Measurements from ENCODE around the gene RABIF.

Gene RABIF

GRCh38 chr1:202873026-202873425, 15.9 kb downstream of the RABIF start:
- no peak for DNase-seq (ENCODE audit: low read depth in 3 of 3)

GRCh38 chr1:202871367-202871766, 17.6 kb downstream of the RABIF start:
- DNase-seq (ENCODE audit: low read depth in 3 of 3) = no peak

DNA sequence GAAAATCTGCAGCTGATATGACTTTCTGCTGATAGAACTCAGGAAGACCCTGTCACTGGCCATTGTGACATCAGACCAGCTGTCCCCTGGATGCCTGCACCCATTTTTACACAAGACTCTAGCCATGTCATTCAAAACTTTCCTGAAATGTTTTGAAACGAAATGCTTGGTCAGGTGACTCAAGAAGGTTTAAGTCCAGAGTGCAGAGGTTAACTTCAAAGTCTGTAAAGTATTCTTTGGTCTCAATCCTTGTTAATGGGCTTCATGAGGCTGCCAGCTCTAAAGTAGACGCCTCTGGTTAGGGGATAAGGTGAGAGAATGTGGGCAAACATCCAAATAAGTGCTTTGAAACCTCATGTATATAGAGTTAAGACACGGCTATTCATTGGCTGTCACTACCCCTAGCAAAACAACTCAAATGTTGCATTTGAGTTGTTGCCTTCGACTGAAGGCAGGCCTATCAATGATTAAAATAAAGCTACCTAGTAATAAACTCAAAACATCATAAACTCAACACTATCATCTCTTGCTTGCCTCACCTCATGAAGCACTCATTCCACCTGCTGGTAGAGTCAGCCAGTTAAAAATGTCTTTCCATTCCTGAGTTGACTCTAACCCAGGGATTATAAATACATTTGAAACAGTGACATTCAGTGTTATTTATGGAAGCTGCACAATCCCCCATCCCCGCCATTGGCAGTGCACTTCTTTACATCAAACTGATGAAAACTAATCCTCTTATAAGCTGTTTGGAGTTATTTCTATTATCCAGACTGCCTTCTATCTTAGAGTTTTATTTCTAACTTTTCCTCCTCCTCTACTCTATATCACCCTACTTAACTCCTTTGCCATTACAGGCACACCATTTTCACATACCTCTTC, 26.0 kb downstream of the RABIF start:
- DNase-seq (ENCODE audit: low read depth in 3 of 3) = no peak

- DNase-seq (ENCODE audit: low read depth in 3 of 3) = peak; percentile 7 to 37 (median 7)
These were observed 27.4 kb downstream of the RABIF start for GRCh38 chr1:202861420-202862132.

GRCh38 chr1:202860744-202861419, 28.1 kb downstream of the RABIF start:
- DNase-seq (ENCODE audit: low read depth in 3 of 3) = peak in 1 of 3 experiments; percentile 31

DNA sequence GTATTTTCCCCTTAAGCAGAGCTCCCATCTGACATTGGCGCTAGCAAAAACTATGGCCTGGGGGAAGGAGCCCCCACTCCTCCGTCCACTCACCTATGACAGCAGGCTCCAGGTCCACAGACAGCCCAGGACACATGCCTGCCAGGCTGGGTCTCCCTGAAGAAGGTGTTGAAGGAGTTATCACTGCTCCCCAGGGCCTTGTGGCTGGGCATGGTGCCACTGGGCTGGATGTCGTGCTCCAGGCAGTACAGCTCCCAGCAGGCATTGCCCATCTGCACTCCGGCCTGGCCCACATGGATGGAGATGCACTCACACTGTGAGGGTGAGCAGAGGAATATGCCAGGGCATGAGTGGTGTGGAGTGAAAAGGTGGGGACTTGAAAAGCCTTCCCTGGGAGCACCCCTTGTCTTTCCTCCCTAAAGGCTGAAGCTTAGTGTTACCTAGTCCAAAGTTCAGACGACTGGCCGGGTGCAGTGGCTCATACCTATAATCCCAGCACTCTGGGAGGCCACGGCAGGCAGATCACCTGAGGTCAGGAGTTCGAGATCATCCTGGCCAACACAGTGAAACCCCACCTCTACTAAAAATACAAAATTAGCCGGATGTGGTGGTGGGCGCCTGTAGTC, 30.0 kb downstream of the RABIF start:
- no peak for DNase-seq (ENCODE audit: low read depth in 3 of 3)

DNA sequence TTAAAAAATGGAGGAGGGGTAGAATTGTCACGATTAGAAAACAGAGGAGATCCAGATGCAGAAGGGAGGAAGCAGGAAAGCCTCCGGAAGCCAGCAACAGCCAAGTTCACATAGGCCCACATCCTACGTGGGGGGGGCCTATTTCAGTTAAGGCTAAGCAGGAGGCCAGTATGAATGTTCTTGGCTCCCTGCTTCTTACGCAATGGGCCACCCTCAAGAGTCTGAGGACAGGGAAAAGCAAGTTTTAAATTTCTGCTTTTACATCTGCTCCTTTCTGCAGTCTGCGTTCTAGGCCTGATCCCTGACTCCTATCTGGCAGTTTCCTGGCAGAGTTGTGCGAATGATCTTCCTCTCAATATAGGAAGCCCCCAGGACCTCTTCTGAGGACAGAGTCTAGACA, 30.6 kb downstream of the RABIF start:
- DNase-seq (ENCODE audit: low read depth in 3 of 3) = no peak

DNA sequence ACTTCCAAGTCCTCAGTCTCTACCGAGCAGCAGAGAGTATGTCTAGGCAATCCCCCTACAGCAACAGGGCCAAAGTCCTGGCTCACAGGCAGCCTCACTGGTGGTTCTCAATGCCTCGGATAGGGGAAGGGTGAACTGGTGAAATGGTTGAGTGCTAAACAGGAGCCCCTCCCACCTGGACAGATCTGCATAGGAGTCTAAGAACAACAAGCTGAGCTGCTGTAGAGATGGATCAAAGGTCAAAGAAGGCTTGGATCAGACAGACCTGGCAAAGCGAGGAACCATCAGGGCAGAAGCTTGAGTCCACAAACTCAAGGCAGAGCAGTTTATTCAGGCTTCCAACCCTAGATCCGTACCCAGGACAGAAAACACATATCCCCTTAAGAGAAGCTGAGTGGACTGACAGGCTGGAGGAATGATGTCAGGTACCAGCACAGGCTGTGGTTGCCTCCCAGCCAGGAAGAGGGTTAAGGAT, 31.8 kb downstream of the RABIF start:
- DNase-seq (ENCODE audit: low read depth in 3 of 3) = no peak

DNA sequence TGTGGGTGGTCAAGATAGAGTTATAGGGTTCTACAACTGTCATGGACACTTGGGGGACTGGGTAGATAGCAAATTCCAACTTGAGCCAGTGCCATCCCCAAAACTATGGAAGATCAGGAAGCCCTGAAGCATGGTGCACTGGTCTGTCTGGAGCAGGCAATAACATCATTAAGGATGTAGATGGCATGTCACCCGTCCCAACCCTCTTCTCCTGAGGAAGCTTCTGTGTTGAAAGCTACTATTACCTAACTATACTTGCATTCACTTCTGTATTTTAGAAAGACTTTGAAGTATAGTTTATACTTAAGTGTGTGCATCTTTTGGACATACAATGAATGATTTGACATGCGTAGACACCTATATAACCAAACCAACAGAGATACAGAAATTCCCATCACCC, 32.9 kb downstream of the RABIF start:
- DNase-seq (ENCODE audit: low read depth in 3 of 3) = no peak

GRCh38 chr1:202854787-202855186, 34.2 kb downstream of the RABIF start:
- no peak for DNase-seq (ENCODE audit: low read depth in 3 of 3)

- peak in 1 of 3 experiments; percentile 41 for DNase-seq (ENCODE audit: low read depth in 3 of 3)
These were observed 36.6 kb downstream of the RABIF start for GRCh38 chr1:202852163-202852904.

- DNase-seq (ENCODE audit: low read depth in 3 of 3) = no peak
These were observed 38.2 kb downstream of the RABIF start for GRCh38 chr1:202850593-202851362.

DNA sequence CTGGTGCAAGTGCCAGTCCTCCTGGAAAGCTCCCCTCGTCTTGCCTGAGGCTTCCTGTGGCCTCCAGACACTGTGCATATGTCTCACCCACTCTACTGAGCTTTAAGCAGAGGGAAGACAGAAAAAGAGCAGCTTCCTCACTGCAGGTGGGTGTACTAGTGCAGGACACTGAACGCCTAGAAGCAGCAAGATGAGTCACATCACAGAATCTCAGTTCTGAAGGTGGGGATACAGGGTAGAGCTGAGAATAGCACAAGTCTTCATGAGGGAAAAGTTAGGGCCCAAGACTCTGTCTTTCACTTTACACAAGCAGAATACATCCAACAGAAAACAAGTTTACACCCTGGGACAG, 40.8 kb downstream of the RABIF start:
- no peak for DNase-seq (ENCODE audit: low read depth in 3 of 3)

- no peak for DNase-seq (ENCODE audit: low read depth in 3 of 3)
These were observed 44.0 kb downstream of the RABIF start for GRCh38 chr1:202844935-202845334.

DNA sequence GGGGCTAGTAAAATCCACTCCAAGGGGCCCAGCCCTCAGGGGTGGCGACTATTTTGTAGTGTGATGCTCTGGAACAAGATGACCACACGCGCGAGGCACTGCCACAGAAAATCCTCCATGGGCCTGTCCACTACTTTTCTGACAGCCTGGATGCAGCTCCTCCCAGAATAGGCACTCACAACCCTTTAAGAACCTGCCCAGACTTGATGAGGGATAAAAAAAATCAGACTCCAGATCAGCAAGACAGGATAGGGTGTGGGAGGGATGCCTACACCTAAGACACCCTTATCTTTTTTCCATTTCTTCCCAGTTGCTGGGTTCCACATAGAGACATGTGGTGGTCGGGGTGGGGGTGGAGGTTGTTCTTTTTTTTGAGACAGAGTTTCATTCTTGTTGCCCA, 44.7 kb downstream of the RABIF start:
- no peak for DNase-seq (ENCODE audit: low read depth in 3 of 3)

DNA sequence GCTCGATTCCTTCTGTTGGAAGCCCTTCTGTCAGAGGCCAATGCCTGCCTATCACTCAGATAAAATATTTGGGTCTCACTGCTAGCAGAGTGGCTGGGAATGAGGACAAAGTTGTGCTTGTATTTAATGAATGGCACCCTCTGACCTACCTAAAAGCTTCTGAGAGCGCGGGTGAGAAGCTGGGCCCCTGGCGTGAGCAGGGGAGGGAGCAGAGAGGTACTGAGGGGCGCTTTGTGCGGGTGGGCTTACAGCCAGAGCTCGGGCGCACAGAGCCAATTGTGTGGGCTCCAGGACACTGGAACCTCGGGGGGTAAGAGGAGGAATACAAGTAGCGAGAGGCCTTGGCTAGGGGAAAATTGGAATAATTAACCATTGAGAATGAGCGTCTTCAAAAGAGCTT, 45.9 kb downstream of the RABIF start:
- no peak for DNase-seq (ENCODE audit: low read depth in 3 of 3)

DNA sequence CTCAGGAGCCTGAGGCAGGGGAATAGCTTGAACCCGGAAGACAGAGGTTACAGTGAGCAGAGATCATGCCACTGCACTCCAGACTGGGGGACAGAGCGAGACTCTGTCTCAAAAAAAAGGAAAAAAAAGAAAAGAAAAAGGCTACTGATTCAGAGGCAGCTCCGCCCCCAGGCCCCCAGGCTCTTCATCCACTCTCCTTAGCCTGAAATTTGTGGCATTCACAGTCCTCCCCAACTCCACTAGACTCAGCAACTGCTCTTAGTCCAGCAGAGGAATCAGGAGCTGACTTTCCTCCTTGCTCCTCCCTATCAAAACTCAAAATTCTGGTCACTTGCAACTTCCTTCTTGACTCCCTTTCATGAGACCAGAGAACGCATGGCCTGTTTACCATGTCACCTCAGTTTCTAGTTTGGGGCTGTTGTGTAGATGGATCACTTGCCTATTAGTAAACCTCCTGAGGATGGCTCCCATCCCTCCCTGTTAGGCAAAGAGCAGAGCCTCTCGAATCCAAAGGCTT, 51.1 kb downstream of the RABIF start:
- no peak for DNase-seq (ENCODE audit: low read depth in 3 of 3)

GRCh38 chr1:202836623-202837403, 52.1 kb downstream of the RABIF start:
- no peak for DNase-seq (ENCODE audit: low read depth in 3 of 3)

- no peak for DNase-seq (ENCODE audit: low read depth in 3 of 3)
These were observed 53.3 kb downstream of the RABIF start for GRCh38 chr1:202835548-202836072.

All from stimulated activated CD4-positive, alpha-beta T cell treated with anti-CD3 and anti-CD28 coated beads, TNF-alpha, amount 100 ng/mL, for 24 hours (primary cell).